Pancreas (tissue), 10 donors: ENCODE results near the gene SLC25A48. TPM values are rescaled to one million over a fixed set of nuclear protein-coding genes. Genes with fewer than 3 reads are reported as not detected.

Experiments used
- ATAC-seq, 4 donors: fragments of 200-7000 bp; cut with Tn5 transposase; one replicate each; pipeline versions ENCODE4 v1.8.0 to v1.9.1; 2020; ENCODE audit warnings: mild to moderate bottlenecking in 4 of 4, moderate library complexity in 4 of 4
- DNase-seq, 6 donors: peaks; one replicate each; pipeline ENCODE4 v3.0.0-alpha.2; 2020
- FAIRE-seq: peaks from 2 replicates; lab custom pipeline; 2012; peaks lifted over from hg19 to GRCh38; lab: Jason Lieb, UNC
- H3K27ac ChIP-seq, 4 donors: fragments of 200-600 bp; sonication (generic); 1 replicate in 3 of 4; 2 replicates in 1 of 4; pipeline versions ENCODE4 v1.5.0 to v1.8.0; 2020
- H3K27me3 ChIP-seq, 4 donors: fragments of 200-600 bp; one replicate each; pipeline ENCODE4 v1.8.0; 2021
- H3K36me3 ChIP-seq, 3 donors: fragments of 200-600 bp; sonication (generic) in 1 of 3; one replicate each; pipeline versions ENCODE4 v1.5.0 to v1.8.0; 2020 to 2021
- H3K4me1 ChIP-seq, 3 donors: fragments of 200-600 bp; one replicate each; pipeline ENCODE4 v1.8.0; 2021
- H3K4me3 ChIP-seq, 4 donors: fragments of 200-600 bp; sonication (generic) in 2 of 4; one replicate each; pipeline versions ENCODE4 v1.5.0 to v1.8.0; 2020 to 2021
- H3K9me3 ChIP-seq, 4 donors: fragments of 200-600 bp; one replicate each; pipeline ENCODE4 v1.8.0; 2021
- CTCF ChIP-seq, 4 donors: fragments of 200-600 bp; sonication (generic) in 3 of 4; IDR thresholded peaks; one replicate each; pipeline versions ENCODE4 v1.5.0 to v1.8.0; 2021; ENCODE audit warnings: antibody characterized with exemption in 4 of 4
- WGBS, 2 donors: extraction: QIAGEN DNeasy Blood & Tissue Kit; methylation state at CpG; one replicate each; pipeline ENCODE4 v1.1.7; 2013; 5-methylcytosine and 5-hydroxymethylcytosine counted together
- intact Hi-C, 3 donors: fragments of 100-400 bp; cut with DNase I; formaldehyde crosslinking; loops; one replicate each; pipeline versions ENCODE4 v1.11.1 to v1.14.2; 2022
- polyA plus RNA-seq, 2 donors: library from polyadenylated mRNA; stranded (reverse); fragments of 200-250 nt; gene quantifications; one replicate each; pipeline ENCODE4 v1.2.3, GENCODE V29; 2013
- total RNA-seq, 6 donors: library from RNA; stranded (reverse); fragmentation: NEBNext Ultra II Directional in 4 of 6; extraction: Animal tissue kit (Norgen Biotek cat#: 25700) in 4 of 6; gene quantifications; one replicate each; pipeline versions ENCODE4 v1.2.1 to v1.2.4, GENCODE V29; 2021 to 2023
- donor health status: healthy with polysubstance abuse.
- donor health status: DM: no; HTN: no; CAD: no; lungs with moderate emphysema.
- donor health status: DM: no; HTN: no; CAD: no.
- donor health status: control.
- donor health status: control.
- donor health status: Bipolar disorder and iron deficiency.
- donor health status: DM: yes; HTN: yes; CAD: no.
- donor health status: DM: no; HTN: no; CAD: no.
- donor health status: DM: no; HTN: no; CAD: no.
- donor health status: DM: yes; HTN: yes; CAD: no.

Gene SLC25A48
- total and polyA plus RNA-seq, 8 donors: 0.37 to 3.2 (median 1.2) TPM

- no peak for DNase-seq
- Histone ChIP-seq H3K9me3 (no peaks in the 10 kb centered on the region), H3K4me3 (no peak overlapping the region), H3K27ac (no peak overlapping the region), H3K4me1 (no peaks in the 10 kb centered on the region), H3K27me3 (no peaks in the 10 kb centered on the region), H3K36me3 (no peaks in the 10 kb centered on the region)
- no peak for ATAC-seq
- no peak for TF ChIP-seq CTCF (IDR thresholded peaks at IDR 0.05)
- WGBS, 2 donors: 58 to 65% methylated on average over 3 of the region's 3 CpGs
- FAIRE-seq: no peak
- intact Hi-C loops: loop anchor here in 2 of 3 donors (10.0 kb wide), 1 partner anchor 323 kb away; no protein-coding TSS in a partner anchor
Observed at GRCh38 chr5:135881819-135882218, 47.4 kb downstream of the SLC25A48 start.

GRCh38 chr5:135883026-135883425, 48.6 kb downstream of the SLC25A48 start:
- Histone ChIP-seq H3K27ac (no peak overlapping the region), H3K27me3 (no peaks in the 10 kb centered on the region), H3K4me3 (no peak overlapping the region), H3K4me1 (no peaks in the 10 kb centered on the region), H3K9me3 (no peaks in the 10 kb centered on the region), H3K36me3 (no peaks in the 10 kb centered on the region)
- intact Hi-C loops: loop anchor here in 2 of 3 donors (10.0 kb wide), 1 partner anchor 322 kb away; no protein-coding TSS in a partner anchor
- FAIRE-seq (no peak), ATAC-seq (no peak), DNase-seq (no peak)
- TF ChIP-seq CTCF (IDR thresholded peaks at IDR 0.05): no peak
- 77 to 79% methylated on average over 3 of the region's 3 CpGs for WGBS, 2 donors

GRCh38 chr5:135883441-135883840, 49.0 kb downstream of the SLC25A48 start:
- no peaks in the 10 kb centered on the region for H3K4me1 ChIP-seq
- 49 to 68% methylated on average over 4 of the region's 4 CpGs for WGBS, 2 donors
- no peaks in the 10 kb centered on the region for H3K9me3 ChIP-seq
- FAIRE-seq: no peak
- H3K27ac ChIP-seq: no peak overlapping the region
- H3K36me3 ChIP-seq: no peaks in the 10 kb centered on the region
- no peak for DNase-seq
- no peak overlapping the region for H3K4me3 ChIP-seq
- no peaks in the 10 kb centered on the region for H3K27me3 ChIP-seq
- no peak for TF ChIP-seq CTCF (IDR thresholded peaks at IDR 0.05)
- intact Hi-C loops: loop anchor here in 2 of 3 donors (10.0 kb wide), 1 partner anchor 321 kb away; no protein-coding TSS in a partner anchor
- ATAC-seq: no peak

- Histone ChIP-seq H3K4me1 (no peaks in the 10 kb centered on the region), H3K36me3 (no peaks in the 10 kb centered on the region), H3K4me3 (no peak overlapping the region), H3K27me3 (no peaks in the 10 kb centered on the region), H3K9me3 (no peaks in the 10 kb centered on the region), H3K27ac (no peak overlapping the region)
- no peak for DNase-seq
- FAIRE-seq: no peak
- no peak for TF ChIP-seq CTCF (IDR thresholded peaks at IDR 0.05)
- WGBS, 2 donors: 67 to 74% methylated on average over 3 of the region's 3 CpGs
- ATAC-seq: no peak
- intact Hi-C loops: loop anchor here (5.0 to 10.0 kb wide), 2 partner anchors 320 to 322 kb away; no protein-coding TSS in a partner anchor
Observed at GRCh38 chr5:135885031-135885430, 50.6 kb downstream of the SLC25A48 start.

- FAIRE-seq (no peak), DNase-seq (no peak), ATAC-seq (no peak)
- H3K27me3 ChIP-seq: no peaks in the 10 kb centered on the region
- WGBS, 2 donors: 37 to 46% methylated on average over 4 of the region's 4 CpGs
- no peak for TF ChIP-seq CTCF (IDR thresholded peaks at IDR 0.05)
- no peaks in the 10 kb centered on the region for H3K9me3 ChIP-seq
- H3K4me3 ChIP-seq: no peak overlapping the region
- no peak overlapping the region for H3K27ac ChIP-seq
- H3K4me1 ChIP-seq: no peaks in the 10 kb centered on the region
- intact Hi-C loops: loop anchor here (5.0 to 10.0 kb wide), 2 partner anchors 319 to 321 kb away; no protein-coding TSS in a partner anchor
- H3K36me3 ChIP-seq: no peaks in the 10 kb centered on the region
Observed at GRCh38 chr5:135886136-135886535, 51.7 kb downstream of the SLC25A48 start.
